Stimulated activated CD4-positive, alpha-beta T cell treated with anti-CD3 and anti-CD28 coated beads, Interleukin-2, amount 100 ng/mL, for 24 hours (primary cell): ENCODE measurements around the gene FHAD1.

Experiments
- DNase-seq, 2 donors: peaks; one replicate each; pipeline ENCODE4 v3.0.0-alpha.2; 2020

FHAD1 gene

GRCh38 chr1:15330028-15330427 is 83.0 kb downstream of the FHAD1 start:
- no peak for DNase-seq

- no peak for DNase-seq
Measured at GRCh38 chr1:15331180-15331579, 84.2 kb downstream of the FHAD1 start.

GRCh38 chr1:15331734-15332133 is 84.7 kb downstream of the FHAD1 start:
- DNase-seq = no peak

GRCh38 chr1:15332525-15332924 is 85.5 kb downstream of the FHAD1 start:
- no peak for DNase-seq

GRCh38 chr1:15332952-15333715 is 86.1 kb downstream of the FHAD1 start:
- DNase-seq = no peak

- DNase-seq = no peak
Measured at GRCh38 chr1:15334995-15335394, 88.0 kb downstream of the FHAD1 start.

GRCh38 chr1:15336866-15337265 is 89.8 kb downstream of the FHAD1 start:
- no peak for DNase-seq

- no peak for DNase-seq
Measured at GRCh38 chr1:15337656-15338402, 90.8 kb downstream of the FHAD1 start.

- DNase-seq = no peak
Measured at GRCh38 chr1:15339570-15339969, 92.5 kb downstream of the FHAD1 start.

- no peak for DNase-seq
Measured at GRCh38 chr1:15341228-15341627, 94.2 kb downstream of the FHAD1 start.

- no peak for DNase-seq
Measured at GRCh38 chr1:15341634-15342407, 94.8 kb downstream of the FHAD1 start.

GRCh38 chr1:15342408-15342967 is 95.5 kb downstream of the FHAD1 start:
- DNase-seq = no peak

- no peak for DNase-seq
Measured at GRCh38 chr1:15343099-15343498, 96.1 kb downstream of the FHAD1 start.

- no peak for DNase-seq
Measured at GRCh38 chr1:15343729-15344128, 96.7 kb downstream of the FHAD1 start.

- no peak for DNase-seq
Measured at GRCh38 chr1:15344380-15344779, 97.4 kb downstream of the FHAD1 start.

- DNase-seq = no peak
Measured at GRCh38 chr1:15344800-15345704, 98.0 kb downstream of the FHAD1 start.

GRCh38 chr1:15345705-15346345 is 98.8 kb downstream of the FHAD1 start:
- DNase-seq = peak; percentile 52 to 53

GRCh38 chr1:15346346-15347030 is 99.5 kb downstream of the FHAD1 start:
- DNase-seq = no peak

GRCh38 chr1:15347182-15347581 is 100.2 kb downstream of the FHAD1 start:
- no peak for DNase-seq

- DNase-seq = no peak
Measured at GRCh38 chr1:15348648-15349047, 101.6 kb downstream of the FHAD1 start.

- no peak for DNase-seq
Measured at GRCh38 chr1:15349133-15349532, 102.1 kb downstream of the FHAD1 start.
